Measurements from ENCODE around the gene TMEM132C. TPM values are rescaled to one million over a fixed set of nuclear protein-coding genes. Genes with fewer than 3 reads are reported as not detected.

Gene TMEM132C
- polyA plus RNA-seq, 1 of the 3 experiments (the other 2 are of a cell fraction), result not detected

DNA sequence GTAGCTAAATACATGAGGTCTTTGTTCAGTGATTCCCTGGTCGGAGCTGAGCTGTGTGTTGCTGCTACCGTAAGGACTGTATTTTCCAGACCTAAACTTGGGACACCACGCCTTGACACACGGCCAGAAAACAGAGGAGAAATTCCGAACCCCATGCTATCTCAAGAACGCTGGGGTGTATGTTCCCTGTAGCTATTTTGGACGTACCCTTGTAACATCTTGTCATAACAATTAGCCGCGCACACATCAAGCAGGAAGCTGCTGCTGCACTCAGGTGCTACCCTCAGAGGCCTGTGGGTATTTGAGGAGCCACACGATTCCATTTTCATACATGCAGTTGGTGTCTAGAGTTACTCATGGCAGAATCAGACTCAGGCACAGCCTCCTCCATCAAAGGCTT, 255.0 kb downstream of the TMEM132C start:
- TF ChIP-seq, protein P1, sequence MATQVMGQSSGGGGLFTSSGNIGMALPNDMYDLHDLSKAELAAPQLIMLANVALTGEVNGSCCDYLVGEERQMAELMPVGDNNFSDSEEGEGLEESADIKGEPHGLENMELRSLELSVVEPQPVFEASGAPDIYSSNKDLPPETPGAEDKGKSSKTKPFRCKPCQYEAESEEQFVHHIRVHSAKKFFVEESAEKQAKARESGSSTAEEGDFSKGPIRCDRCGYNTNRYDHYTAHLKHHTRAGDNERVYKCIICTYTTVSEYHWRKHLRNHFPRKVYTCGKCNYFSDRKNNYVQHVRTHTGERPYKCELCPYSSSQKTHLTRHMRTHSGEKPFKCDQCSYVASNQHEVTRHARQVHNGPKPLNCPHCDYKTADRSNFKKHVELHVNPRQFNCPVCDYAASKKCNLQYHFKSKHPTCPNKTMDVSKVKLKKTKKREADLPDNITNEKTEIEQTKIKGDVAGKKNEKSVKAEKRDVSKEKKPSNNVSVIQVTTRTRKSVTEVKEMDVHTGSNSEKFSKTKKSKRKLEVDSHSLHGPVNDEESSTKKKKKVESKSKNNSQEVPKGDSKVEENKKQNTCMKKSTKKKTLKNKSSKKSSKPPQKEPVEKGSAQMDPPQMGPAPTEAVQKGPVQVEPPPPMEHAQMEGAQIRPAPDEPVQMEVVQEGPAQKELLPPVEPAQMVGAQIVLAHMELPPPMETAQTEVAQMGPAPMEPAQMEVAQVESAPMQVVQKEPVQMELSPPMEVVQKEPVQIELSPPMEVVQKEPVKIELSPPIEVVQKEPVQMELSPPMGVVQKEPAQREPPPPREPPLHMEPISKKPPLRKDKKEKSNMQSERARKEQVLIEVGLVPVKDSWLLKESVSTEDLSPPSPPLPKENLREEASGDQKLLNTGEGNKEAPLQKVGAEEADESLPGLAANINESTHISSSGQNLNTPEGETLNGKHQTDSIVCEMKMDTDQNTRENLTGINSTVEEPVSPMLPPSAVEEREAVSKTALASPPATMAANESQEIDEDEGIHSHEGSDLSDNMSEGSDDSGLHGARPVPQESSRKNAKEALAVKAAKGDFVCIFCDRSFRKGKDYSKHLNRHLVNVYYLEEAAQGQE (IDR thresholded peaks at IDR 0.05; ENCODE audit: low read depth, low read length), result no peak
- no peak for TF ChIP-seq CHD2 (IDR thresholded peaks at IDR 0.05; ENCODE audit: low read length, partially characterized antibody)
- TF ChIP-seq, protein P2, sequence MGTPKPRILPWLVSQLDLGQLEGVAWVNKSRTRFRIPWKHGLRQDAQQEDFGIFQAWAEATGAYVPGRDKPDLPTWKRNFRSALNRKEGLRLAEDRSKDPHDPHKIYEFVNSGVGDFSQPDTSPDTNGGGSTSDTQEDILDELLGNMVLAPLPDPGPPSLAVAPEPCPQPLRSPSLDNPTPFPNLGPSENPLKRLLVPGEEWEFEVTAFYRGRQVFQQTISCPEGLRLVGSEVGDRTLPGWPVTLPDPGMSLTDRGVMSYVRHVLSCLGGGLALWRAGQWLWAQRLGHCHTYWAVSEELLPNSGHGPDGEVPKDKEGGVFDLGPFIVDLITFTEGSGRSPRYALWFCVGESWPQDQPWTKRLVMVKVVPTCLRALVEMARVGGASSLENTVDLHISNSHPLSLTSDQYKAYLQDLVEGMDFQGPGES (IDR thresholded peaks at IDR 0.05; ENCODE audit: low read depth, low read length), result no peak
- TF ChIP-seq, protein P3, sequence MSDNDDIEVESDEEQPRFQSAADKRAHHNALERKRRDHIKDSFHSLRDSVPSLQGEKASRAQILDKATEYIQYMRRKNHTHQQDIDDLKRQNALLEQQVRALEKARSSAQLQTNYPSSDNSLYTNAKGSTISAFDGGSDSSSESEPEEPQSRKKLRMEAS (IDR thresholded peaks at IDR 0.05; ENCODE audit: low read depth), result no peak
- no peak for TF ChIP-seq YY1 (IDR thresholded peaks at IDR 0.05; ENCODE audit: low read depth)
- TF ChIP-seq FOSL2 (IDR thresholded peaks at IDR 0.05; ENCODE audit: borderline replicate concordance, low read depth), result no peak
- no peak for TF ChIP-seq NFIC (IDR thresholded peaks at IDR 0.05; ENCODE audit: borderline replicate concordance)
- TF ChIP-seq SIN3A (IDR thresholded peaks at IDR 0.05; ENCODE audit: borderline replicate concordance, low read depth, low read length), result no peak
- TF ChIP-seq TAF1 (IDR thresholded peaks at IDR 0.05; ENCODE audit: borderline replicate concordance, low read depth, low read length), result no peak
- TF ChIP-seq NRF1 (IDR thresholded peaks at IDR 0.05; ENCODE audit: low read depth, low read length), result no peak
- TF ChIP-seq RAD21 (IDR thresholded peaks at IDR 0.05; ENCODE audit: low read length), result no peak
- no peak for TF ChIP-seq RFX5 (IDR thresholded peaks at IDR 0.05; ENCODE audit: low read length)
- no peak for TF ChIP-seq RXRA (IDR thresholded peaks at IDR 0.05; ENCODE audit: borderline replicate concordance, low read depth)
- no peak for TF ChIP-seq EP300 (IDR thresholded peaks at IDR 0.05; ENCODE audit: borderline replicate concordance in 1 of 2, low read depth in 1 of 2, low read length in 1 of 2)
- no peak for TF ChIP-seq GATA2 (CRISPR knock-in tag; IDR thresholded peaks at IDR 0.05)
- no peak overlapping the region for H2AFZ ChIP-seq (ENCODE audit: low read depth)
- H4K20me1 ChIP-seq (ENCODE audit: insufficient read depth), result no peaks in the 10 kb centered on the region
- H3K4me1 ChIP-seq (ENCODE audit: control insufficient read depth in 1 of 2, insufficient read depth in 2 of 2, low read depth in 1 of 2, low read length in 1 of 2), result no peaks in the 10 kb centered on the region
- no peaks in the 10 kb centered on the region for H3K9me3 ChIP-seq
- POLR2A ChIA-PET, result no interaction called here
- H3K27ac ChIP-seq (ENCODE audit: low read depth in 2 of 2, low read length in 1 of 2), result no peak overlapping the region
- H3K4me3 ChIP-seq (ENCODE audit: low read depth in 2 of 2, low read length in 1 of 2), result no peak overlapping the region
- H3K79me2 ChIP-seq (ENCODE audit: insufficient read depth), result no peaks in the 10 kb centered on the region
- no peaks in the 10 kb centered on the region for H3F3A ChIP-seq (replicated peaks; ENCODE audit: insufficient read depth)
- no peaks in the 10 kb centered on the region for H3K36me3 ChIP-seq (replicated peaks in 1 of 2; ENCODE audit: control insufficient read depth in 1 of 2, insufficient read depth in 2 of 2, low read length in 1 of 2)
- H3K9me2 ChIP-seq, result no peaks in the 10 kb centered on the region
- no peak overlapping the region for H3K9ac ChIP-seq
- 28% methylated on average over 10 of the region's 10 CpGs for WGBS (ENCODE audit: low lambda C conversion rate)
- CTCF ChIA-PET, result interaction anchor here (0.7 to 1.0 kb wide), 2 partner anchors 10 to 268 kb away, joined by 3 read pairs; no protein-coding TSS in a partner anchor
- no peak for DNase-seq
- H3K27me3 ChIP-seq (ENCODE audit: insufficient read depth), result no peaks in the 10 kb centered on the region
- H3K4me2 ChIP-seq, result no peak overlapping the region

Data from SK-N-SH (cell line).